ENCODE data around the gene ROBO1.

DNA sequence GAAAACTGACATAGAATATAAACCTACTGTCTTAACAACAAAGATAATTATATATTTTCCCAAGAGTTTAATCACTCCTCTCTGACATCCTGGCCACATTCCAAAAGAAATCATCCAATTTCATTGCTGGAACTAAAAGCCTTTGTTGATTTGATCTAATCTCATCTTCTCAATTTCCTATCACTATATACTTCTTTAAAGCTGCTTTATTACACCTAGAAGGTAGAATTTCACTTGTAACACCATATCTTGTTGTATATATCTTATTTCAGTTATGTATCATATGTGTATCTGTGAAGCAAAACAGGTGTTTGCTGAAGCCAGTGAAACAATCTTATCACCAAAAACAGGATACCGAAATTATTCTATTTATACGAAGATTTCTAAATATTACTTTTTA lies 740.2 kb downstream of the ROBO1 start:
- TF ChIP-seq, protein P1, sequence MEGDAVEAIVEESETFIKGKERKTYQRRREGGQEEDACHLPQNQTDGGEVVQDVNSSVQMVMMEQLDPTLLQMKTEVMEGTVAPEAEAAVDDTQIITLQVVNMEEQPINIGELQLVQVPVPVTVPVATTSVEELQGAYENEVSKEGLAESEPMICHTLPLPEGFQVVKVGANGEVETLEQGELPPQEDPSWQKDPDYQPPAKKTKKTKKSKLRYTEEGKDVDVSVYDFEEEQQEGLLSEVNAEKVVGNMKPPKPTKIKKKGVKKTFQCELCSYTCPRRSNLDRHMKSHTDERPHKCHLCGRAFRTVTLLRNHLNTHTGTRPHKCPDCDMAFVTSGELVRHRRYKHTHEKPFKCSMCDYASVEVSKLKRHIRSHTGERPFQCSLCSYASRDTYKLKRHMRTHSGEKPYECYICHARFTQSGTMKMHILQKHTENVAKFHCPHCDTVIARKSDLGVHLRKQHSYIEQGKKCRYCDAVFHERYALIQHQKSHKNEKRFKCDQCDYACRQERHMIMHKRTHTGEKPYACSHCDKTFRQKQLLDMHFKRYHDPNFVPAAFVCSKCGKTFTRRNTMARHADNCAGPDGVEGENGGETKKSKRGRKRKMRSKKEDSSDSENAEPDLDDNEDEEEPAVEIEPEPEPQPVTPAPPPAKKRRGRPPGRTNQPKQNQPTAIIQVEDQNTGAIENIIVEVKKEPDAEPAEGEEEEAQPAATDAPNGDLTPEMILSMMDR (conservative IDR thresholded peaks at IDR 0.05; ENCODE audit: low read depth, low read length), result no peak
- TF ChIP-seq EZH2phosphoT487 (IDR thresholded peaks at IDR 0.05; ENCODE audit: borderline replicate concordance, low read length), result no peak

All from PC-3 (cell line).